Effector memory CD4-positive, alpha-beta T cell (primary cell): Measurements from ENCODE around the gene NPM3.
A peak's percentile ranks its signal among the peaks of the same experiment; 100 is the strongest.
"Not testable (repeated sequence)": the region's sequence is repeated elsewhere in the genome, so short reads cannot be mapped to it uniquely, and the experiment has no call there.

Source experiments
- DNase-seq, 3 donors: peaks; one replicate each; pipeline ENCODE4 v3.0.0-alpha.2; 2020
- H3K27ac ChIP-seq: 2 replicates; pipeline ENCODE4 v1.7.0; 2013; ENCODE audit warnings: mild to moderate bottlenecking, low read length, moderate library complexity; ENCODE audit not compliant: insufficient read depth, poor library complexity, severe bottlenecking
- H3K27me3 ChIP-seq: replicated peaks from 2 replicates; pipeline ENCODE4 v1.7.0; 2013; ENCODE audit warnings: mild to moderate bottlenecking, low read length; ENCODE audit not compliant: insufficient read depth, control insufficient read depth, poor library complexity, severe bottlenecking
- H3K36me3 ChIP-seq: 2 replicates; pipeline ENCODE4 v1.7.0; 2013; ENCODE audit warnings: mild to moderate bottlenecking, low read length, moderate library complexity; ENCODE audit not compliant: control insufficient read depth, insufficient read depth
- H3K4me1 ChIP-seq: 2 replicates; pipeline ENCODE4 v1.7.0; 2013; ENCODE audit warnings: low read length, mild to moderate bottlenecking; ENCODE audit not compliant: control insufficient read depth, insufficient read depth, poor library complexity, severe bottlenecking
- H3K4me3 ChIP-seq: 2 replicates; pipeline ENCODE4 v1.7.0; 2013; ENCODE audit warnings: low read length, low read depth, mild to moderate bottlenecking; ENCODE audit not compliant: insufficient read depth, poor library complexity, severe bottlenecking
- H3K9me3 ChIP-seq: 2 replicates; pipeline ENCODE4 v1.7.0; 2013; ENCODE audit warnings: mild to moderate bottlenecking, low read length, moderate library complexity; ENCODE audit not compliant: control insufficient read depth

The NPM3 gene

DNA sequence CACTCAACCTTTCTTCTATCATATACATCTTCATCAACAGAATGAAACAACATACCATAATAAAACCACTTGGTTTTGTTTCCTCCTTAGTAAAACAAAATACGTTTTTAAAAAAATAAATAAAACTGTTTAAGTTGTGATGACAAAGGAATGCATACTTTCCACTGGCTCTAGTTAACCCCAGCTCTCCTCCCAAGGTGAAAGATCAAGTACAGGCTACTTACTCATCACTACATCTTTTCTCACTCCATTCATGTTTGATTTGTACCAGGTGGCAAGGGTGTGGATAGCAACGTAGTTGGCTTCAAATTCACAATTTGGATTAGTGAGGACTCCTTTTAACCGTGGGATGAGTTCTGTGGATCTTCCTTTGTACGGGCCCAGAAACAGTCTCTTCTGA is 20.3 kb upstream of the NPM3 start:
- Histone ChIP-seq H3K36me3 (peaks cover 91% of the 10 kb centered on the region), H3K27ac (no peak overlapping the region), H3K9me3 (no peaks in the 10 kb centered on the region), H3K27me3 (no peaks in the 10 kb centered on the region), H3K4me3 (no peak overlapping the region), H3K4me1 (no peaks in the 10 kb centered on the region)
- DNase-seq, result no peak

DNA sequence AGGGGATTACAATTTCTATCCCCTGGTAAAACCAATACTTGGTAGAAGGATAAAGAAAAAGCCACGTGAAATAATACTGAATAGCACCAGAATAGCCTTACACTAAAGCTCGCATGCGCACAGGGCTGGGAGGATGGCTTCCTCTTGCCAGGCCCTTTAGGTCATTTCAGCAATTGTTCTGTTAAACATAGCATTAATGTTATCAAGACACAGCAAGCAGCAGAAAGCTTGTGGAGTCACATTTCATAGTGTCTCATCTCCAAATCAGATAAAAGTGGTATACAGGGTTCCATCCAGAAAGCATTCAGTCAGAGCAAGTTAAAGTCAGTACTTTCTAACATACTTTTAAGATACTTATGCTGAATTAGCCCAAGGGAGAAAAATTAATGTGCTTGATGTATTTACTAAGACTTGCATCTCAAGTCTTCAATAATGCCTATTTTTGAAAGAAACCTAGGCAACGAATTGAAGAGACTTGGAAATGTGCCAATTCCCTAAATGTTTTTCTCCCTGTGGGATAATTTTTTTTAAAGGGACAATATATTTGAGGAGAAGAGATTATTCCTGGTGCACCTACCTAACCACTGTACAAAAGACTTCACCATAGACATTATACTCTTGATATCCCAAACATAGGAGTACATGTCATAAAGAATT is 14.3 kb upstream of the NPM3 start:
- H3K27ac ChIP-seq, result no peak overlapping the region
- no peaks in the 10 kb centered on the region for H3K9me3 ChIP-seq
- H3K36me3 ChIP-seq, result peaks cover 96% of the 10 kb centered on the region
- H3K4me1 ChIP-seq, result no peaks in the 10 kb centered on the region
- H3K27me3 ChIP-seq, result no peaks in the 10 kb centered on the region
- no peak overlapping the region for H3K4me3 ChIP-seq
- DNase-seq, result no peak

- no peak for DNase-seq
- H3K36me3 ChIP-seq, result peaks cover 93% of the 10 kb centered on the region
- no peaks in the 10 kb centered on the region for H3K9me3 ChIP-seq
- no peaks in the 10 kb centered on the region for H3K4me1 ChIP-seq
- no peak overlapping the region for H3K27ac ChIP-seq
- no peaks in the 10 kb centered on the region for H3K27me3 ChIP-seq
- no peak overlapping the region for H3K4me3 ChIP-seq
These were observed 10.3 kb upstream of the NPM3 start for GRCh38 chr10:101793526-101793925.

GRCh38 chr10:101789686-101790085 is 6.4 kb upstream of the NPM3 start:
- no peak overlapping the region for H3K27ac ChIP-seq
- H3K36me3 ChIP-seq, result peaks cover 84% of the 10 kb centered on the region

GRCh38 chr10:101789231-101789630 is 6.0 kb upstream of the NPM3 start:
- H3K4me1 ChIP-seq, H3K4me3 ChIP-seq, H3K27ac ChIP-seq, DNase-seq, H3K27me3 ChIP-seq, H3K9me3 ChIP-seq: not testable (repeated sequence)
- peaks cover 82% of the 10 kb centered on the region for H3K36me3 ChIP-seq

More at GRCh38 chr10:101789686-101790085, 6.4 kb upstream of the NPM3 start:
- DNase-seq, result no peak
- H3K9me3 ChIP-seq, result no peaks in the 10 kb centered on the region
- H3K4me1 ChIP-seq, result no peaks in the 10 kb centered on the region
- H3K27me3 ChIP-seq, result no peaks in the 10 kb centered on the region
- H3K4me3 ChIP-seq, result no peak overlapping the region

DNA sequence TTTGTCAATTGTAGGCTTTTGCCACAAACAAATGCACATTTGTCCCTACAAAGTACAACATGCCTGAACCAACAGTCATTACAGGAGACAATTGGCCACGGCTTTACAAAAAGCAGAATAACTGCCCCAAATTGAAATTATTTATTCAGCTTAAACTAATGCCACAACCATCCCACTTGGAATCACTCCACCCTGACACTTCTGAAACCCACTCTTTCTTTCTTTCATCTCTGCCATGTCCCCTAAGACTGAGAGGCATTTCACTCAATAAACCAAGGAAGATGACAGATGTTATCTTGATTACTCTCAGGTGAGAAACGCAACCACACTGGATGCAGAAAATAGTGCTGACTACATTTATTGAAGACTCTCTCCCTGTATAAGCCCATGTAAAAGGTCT is 2.6 kb upstream of the NPM3 start:
- no peaks in the 10 kb centered on the region for H3K9me3 ChIP-seq

GRCh38 chr10:101784558-101784957 is 1.3 kb upstream of the NPM3 start:
- Histone ChIP-seq H3K36me3 (peaks cover 37% of the 10 kb centered on the region), H3K27me3 (no peaks in the 10 kb centered on the region), H3K4me3 (no peak overlapping the region), H3K27ac (peak overlapping the region; percentile 34), H3K4me1 (peaks cover 37% of the 10 kb centered on the region), H3K9me3 (no peaks in the 10 kb centered on the region)
- no peak for DNase-seq

More for the DNA sequence above, 2.6 kb upstream of the NPM3 start:
- Histone ChIP-seq H3K27ac (no peak overlapping the region), H3K4me1 (peaks cover 34% of the 10 kb centered on the region), H3K36me3 (peaks cover 49% of the 10 kb centered on the region), H3K27me3 (no peaks in the 10 kb centered on the region), H3K4me3 (no peak overlapping the region)
- DNase-seq, result no peak

DNA sequence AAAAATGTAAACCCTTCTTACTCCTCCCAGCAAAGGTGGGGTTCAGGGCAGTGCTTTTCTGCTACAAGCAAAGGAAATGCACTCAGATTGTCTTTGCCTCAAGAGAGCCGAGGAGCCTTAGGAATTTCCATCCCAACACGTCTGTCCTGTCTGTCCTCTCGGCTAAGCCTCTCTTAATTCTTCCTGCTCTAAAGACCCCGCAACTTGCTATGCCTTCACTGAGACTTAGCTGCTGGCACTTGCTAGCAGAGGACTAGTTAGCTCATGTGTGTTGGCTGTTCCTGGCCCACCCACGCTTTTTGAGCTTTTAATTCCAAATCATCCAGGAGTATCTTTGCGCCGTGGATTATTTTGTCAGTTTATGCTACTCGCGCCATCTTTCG is 481 bp upstream of the NPM3 start:
- Histone ChIP-seq H3K27me3 (no peaks in the 10 kb centered on the region), H3K27ac (peak overlapping the region; percentile 48), H3K36me3 (peaks cover 29% of the 10 kb centered on the region), H3K4me3 (peak overlapping the region; percentile 56), H3K9me3 (no peaks in the 10 kb centered on the region), H3K4me1 (peaks cover 45% of the 10 kb centered on the region)
- DNase-seq, result no peak

DNA sequence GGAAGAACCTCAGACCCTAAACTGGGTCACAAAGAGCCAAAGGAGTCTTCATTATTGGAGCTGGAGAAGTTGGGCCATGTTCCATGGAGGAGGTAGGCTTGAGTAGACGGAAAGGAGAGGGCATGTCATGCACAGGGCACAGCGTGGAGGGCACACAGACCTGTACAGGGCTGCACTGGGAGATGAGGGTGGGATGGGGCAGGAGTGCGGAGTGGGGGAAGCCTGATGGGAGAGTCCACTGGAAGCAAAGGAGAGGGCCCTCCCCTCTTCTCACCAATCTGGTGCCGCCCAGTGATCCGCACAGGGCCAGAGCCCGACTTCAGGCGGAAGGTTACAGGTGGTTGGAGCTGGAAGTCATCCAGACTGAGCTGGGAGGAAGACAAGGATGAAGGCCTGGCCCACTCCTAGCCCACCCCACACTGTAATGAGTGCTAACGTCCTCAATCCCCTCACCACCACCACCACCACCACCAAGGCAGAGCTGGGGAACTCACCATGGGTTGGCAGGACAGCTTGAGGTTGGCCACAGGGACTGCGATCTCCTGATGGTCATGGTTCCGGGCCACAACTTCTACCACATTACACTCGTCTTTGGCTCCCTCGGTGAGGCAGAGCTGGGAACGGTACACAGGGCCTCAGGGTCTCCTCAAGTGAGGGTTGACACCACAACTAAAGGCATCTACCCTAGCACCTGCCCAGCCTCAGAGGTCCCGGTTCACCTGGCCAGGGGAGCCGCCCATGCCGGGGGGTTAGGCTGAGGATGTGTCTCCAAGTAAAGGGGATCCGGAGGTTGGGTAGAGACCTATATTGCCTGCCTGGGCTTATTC is 1.0 kb downstream of the NPM3 start:
- no peak for DNase-seq
- H3K27me3 ChIP-seq, result peaks cover 6% of the 10 kb centered on the region
- H3K27ac ChIP-seq, result no peak overlapping the region
- peaks cover 46% of the 10 kb centered on the region for H3K4me1 ChIP-seq
- H3K9me3 ChIP-seq, result no peaks in the 10 kb centered on the region
- peak overlapping the region; percentile 56 for H3K4me3 ChIP-seq
- H3K36me3 ChIP-seq, result peaks cover 20% of the 10 kb centered on the region

DNA sequence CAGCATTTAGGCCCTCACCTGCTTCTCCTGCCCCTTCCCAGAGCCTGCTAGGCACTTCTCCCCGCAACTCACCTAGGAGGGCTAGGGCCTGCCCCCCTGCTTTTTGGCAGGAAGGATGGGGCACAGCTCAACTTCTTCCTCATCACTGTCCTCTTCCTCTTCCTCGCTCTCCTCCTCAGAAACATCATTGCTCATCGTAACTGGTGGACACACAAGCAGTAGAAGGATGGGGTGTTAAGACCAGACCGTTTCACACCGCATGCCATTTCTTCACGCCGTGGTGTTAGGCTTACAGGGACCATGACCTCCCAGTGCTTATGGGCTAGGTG is 1.6 kb downstream of the NPM3 start:
- peaks cover 46% of the 10 kb centered on the region for H3K4me1 ChIP-seq
- H3K36me3 ChIP-seq, result peaks cover 15% of the 10 kb centered on the region
- no peak overlapping the region for H3K27ac ChIP-seq
- no peak for DNase-seq
- H3K9me3 ChIP-seq, result no peaks in the 10 kb centered on the region
- no peak overlapping the region for H3K4me3 ChIP-seq
- H3K27me3 ChIP-seq, result peaks cover 11% of the 10 kb centered on the region
